Stimulated activated CD4-positive, alpha-beta T cell treated with anti-CD3 and anti-CD28 coated beads, Interleukin-4, amount 100 ng/mL, for 24 hours (primary cell): ENCODE measurements around the gene PARP14.

Experiments used
- DNase-seq: peaks from one replicate; pipeline ENCODE4 v3.0.0-alpha.2; 2020

PARP14 gene

DNA sequence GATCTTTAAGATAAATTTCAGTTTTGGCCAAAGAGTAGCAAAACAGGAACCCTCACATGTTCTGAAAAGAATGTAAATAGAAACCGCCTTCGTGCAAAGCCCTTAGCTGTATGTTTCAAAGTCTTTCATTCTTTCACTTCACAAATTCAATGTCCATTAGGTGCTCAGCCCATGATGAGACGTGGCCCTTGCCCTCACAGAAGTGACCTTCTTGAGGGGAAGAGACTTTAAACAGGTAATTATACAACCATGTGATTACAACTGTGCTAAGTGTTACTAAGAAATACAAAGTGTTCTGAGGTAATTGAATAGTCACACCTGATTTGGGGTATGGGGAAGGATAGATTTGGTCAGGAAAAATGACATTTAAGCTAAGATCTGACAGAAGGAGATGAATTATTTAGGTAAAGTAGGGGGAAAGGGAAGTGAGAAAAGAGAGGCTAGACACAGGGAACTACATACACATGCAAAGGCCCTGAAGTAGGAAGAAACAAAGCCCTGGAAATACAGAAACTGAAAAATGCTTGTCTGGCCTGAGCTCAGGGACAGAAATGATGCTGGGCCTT, 93.4 kb downstream of the PARP14 start:
- no peak for DNase-seq

DNA sequence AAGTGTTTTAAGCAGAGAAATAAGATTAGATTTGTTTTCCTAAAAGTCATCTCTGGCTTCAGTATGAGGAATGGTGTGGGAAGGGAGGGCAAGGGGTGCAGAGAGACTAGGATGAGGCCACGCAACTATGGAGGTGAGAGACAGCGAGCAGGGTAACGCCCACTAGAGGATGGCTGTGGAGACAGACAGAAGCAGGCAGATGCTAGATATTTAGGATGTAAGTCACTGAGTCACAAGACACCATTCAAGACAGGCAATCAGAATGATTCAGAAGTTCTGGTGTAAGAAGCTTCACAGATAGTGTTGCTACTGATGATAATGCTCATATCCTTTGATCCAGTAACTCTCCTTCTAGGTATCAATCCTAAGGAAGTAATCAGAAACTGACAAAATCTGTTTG, 93.9 kb downstream of the PARP14 start:
- DNase-seq = no peak

DNA sequence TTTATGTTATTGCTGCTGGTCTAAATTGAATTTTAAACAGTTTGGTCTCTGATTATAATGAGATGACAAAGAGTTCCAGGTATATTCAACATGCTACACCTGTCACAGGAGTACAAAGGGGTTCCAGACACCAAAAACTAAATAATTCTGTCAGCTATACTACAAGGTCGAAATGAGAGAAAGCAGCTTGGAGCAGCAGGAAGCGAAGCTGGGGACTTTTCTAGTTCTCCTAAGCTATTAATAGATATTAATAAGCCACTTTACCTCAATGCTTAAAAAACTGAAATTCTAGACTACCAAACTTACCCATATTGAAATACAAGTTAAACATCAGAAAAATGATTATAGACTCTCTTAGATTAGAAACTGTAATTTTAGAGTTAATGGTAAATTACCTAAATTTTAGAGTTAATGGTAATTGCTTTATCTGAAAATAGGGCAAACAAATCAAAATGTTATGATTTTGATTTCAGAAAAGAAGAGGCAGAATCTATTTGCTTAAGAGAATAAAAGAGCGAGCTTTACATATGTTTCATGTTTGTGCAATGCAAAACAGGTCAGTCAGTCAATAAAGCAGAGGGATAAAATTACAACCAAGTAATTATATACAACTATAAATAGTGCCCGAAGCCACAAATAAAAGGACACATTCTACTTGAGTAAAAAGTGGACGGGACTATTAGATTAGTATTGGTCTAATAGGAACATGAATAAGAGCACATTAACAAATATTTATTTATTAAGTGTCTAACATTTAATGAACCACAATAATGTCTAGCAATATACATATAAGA, 96.2 kb downstream of the PARP14 start:
- DNase-seq = no peak

DNA sequence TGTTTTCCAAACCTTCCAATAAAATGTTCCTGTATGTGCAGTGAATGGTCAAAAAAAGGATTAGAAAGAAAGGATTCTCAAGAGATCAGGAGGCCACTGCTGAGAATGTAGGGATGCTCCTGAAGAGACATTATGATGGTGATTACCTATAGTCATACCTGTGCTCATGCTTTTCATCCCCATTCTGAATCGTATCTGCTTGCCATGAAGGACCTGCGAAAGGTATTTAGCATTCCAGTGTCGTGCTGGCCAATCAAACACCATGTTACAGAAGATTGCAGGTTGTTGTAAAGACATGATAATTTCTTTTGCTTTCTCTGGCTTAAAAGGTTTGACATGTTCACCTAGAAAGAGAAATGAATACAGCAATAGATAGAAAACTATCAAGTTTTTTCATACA, 96.9 kb downstream of the PARP14 start:
- DNase-seq = no peak
